GM23338 (cell line): Measurements from ENCODE around the gene ARHGEF38.

Source experiments
- CTCF ChIP-seq, 2 experiments: fragments of 200-600 bp in 1 of 2; sonication (generic) in 1 of 2; conservative IDR thresholded peaks; 2 replicates each; pipeline versions ENCODE4 v1.5.1 to v1.6.1; 2016 to 2017; ENCODE audit warnings: antibody characterized with exemption in 2 of 2, low read depth in 2 of 2, mild to moderate bottlenecking in 2 of 2, moderate library complexity in 1 of 2
- EZH2 ChIP-seq: fragments of 200-600 bp; sonication (generic); IDR thresholded peaks from one replicate; pipeline ENCODE4 v1.8.0; 2017; ENCODE audit warnings: antibody characterized with exemption, mild to moderate bottlenecking, low read depth; ENCODE audit not compliant: unreplicated experiment
- EZH2phosphoT487 ChIP-seq: fragments of 200-600 bp; sonication (generic); IDR thresholded peaks from one replicate; pipeline ENCODE4 v1.8.1; 2018; ENCODE audit warnings: antibody characterized with exemption; ENCODE audit not compliant: unreplicated experiment
- NANOG ChIP-seq: IDR thresholded peaks from 2 replicates; pipeline ENCODE4 v1.6.1; 2016; ENCODE audit warnings: antibody characterized with exemption, borderline replicate concordance
- POLR2AphosphoS5 ChIP-seq: IDR thresholded peaks from 2 replicates; pipeline ENCODE4 v1.6.1; 2016; ENCODE audit warnings: antibody characterized with exemption, low read depth
- ZNF331 ChIP-seq: fragments of 250-450 bp; sonication (Bioruptor Pico); IDR thresholded peaks from 2 replicates; pipeline ENCODE4 v1.5.0; 2020; ENCODE audit warnings: low read depth, mild to moderate bottlenecking, moderate library complexity
- TF ChIP-seq, protein P1 (sequence below): IDR thresholded peaks from one replicate; pipeline ENCODE4 v1.6.1; 2018; ENCODE audit warnings: antibody characterized with exemption; ENCODE audit not compliant: unreplicated experiment
- TF ChIP-seq, protein P2 (sequence below): fragments of 250-450 bp; sonication (Bioruptor Pico); IDR thresholded peaks from 2 replicates; pipeline ENCODE4 v1.5.0; 2020; ENCODE audit warnings: mild to moderate bottlenecking, moderate library complexity

DNA sequence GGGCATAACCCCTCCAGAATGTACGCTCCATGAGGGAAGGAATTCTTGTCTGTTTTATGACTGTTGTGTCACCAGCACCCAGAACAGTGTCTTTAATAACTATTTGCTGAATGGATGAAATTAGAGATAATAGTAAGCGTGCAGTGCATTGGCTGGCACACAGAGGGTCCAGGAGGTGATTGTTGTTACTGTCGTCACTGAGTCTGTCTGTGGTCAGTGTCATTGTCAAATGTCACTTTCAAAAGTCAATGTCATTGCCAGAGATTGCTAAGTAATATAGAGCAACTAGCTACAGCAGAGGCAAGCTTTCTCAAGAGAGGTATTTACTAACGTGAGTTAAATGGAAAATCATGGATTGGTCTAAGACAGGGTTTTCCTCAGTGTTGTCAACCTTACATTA lies 70.7 kb downstream of the ARHGEF38 start:
- TF ChIP-seq CTCF (conservative IDR thresholded peaks at IDR 0.05; ENCODE audit: low read depth in 2 of 2): no peak
- no peak for TF ChIP-seq EZH2phosphoT487
- TF ChIP-seq ZNF331: no peak
- TF ChIP-seq, protein P1, sequence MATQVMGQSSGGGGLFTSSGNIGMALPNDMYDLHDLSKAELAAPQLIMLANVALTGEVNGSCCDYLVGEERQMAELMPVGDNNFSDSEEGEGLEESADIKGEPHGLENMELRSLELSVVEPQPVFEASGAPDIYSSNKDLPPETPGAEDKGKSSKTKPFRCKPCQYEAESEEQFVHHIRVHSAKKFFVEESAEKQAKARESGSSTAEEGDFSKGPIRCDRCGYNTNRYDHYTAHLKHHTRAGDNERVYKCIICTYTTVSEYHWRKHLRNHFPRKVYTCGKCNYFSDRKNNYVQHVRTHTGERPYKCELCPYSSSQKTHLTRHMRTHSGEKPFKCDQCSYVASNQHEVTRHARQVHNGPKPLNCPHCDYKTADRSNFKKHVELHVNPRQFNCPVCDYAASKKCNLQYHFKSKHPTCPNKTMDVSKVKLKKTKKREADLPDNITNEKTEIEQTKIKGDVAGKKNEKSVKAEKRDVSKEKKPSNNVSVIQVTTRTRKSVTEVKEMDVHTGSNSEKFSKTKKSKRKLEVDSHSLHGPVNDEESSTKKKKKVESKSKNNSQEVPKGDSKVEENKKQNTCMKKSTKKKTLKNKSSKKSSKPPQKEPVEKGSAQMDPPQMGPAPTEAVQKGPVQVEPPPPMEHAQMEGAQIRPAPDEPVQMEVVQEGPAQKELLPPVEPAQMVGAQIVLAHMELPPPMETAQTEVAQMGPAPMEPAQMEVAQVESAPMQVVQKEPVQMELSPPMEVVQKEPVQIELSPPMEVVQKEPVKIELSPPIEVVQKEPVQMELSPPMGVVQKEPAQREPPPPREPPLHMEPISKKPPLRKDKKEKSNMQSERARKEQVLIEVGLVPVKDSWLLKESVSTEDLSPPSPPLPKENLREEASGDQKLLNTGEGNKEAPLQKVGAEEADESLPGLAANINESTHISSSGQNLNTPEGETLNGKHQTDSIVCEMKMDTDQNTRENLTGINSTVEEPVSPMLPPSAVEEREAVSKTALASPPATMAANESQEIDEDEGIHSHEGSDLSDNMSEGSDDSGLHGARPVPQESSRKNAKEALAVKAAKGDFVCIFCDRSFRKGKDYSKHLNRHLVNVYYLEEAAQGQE: no peak
- no peak for TF ChIP-seq POLR2AphosphoS5
- TF ChIP-seq NANOG: no peak
- TF ChIP-seq, protein P2, sequence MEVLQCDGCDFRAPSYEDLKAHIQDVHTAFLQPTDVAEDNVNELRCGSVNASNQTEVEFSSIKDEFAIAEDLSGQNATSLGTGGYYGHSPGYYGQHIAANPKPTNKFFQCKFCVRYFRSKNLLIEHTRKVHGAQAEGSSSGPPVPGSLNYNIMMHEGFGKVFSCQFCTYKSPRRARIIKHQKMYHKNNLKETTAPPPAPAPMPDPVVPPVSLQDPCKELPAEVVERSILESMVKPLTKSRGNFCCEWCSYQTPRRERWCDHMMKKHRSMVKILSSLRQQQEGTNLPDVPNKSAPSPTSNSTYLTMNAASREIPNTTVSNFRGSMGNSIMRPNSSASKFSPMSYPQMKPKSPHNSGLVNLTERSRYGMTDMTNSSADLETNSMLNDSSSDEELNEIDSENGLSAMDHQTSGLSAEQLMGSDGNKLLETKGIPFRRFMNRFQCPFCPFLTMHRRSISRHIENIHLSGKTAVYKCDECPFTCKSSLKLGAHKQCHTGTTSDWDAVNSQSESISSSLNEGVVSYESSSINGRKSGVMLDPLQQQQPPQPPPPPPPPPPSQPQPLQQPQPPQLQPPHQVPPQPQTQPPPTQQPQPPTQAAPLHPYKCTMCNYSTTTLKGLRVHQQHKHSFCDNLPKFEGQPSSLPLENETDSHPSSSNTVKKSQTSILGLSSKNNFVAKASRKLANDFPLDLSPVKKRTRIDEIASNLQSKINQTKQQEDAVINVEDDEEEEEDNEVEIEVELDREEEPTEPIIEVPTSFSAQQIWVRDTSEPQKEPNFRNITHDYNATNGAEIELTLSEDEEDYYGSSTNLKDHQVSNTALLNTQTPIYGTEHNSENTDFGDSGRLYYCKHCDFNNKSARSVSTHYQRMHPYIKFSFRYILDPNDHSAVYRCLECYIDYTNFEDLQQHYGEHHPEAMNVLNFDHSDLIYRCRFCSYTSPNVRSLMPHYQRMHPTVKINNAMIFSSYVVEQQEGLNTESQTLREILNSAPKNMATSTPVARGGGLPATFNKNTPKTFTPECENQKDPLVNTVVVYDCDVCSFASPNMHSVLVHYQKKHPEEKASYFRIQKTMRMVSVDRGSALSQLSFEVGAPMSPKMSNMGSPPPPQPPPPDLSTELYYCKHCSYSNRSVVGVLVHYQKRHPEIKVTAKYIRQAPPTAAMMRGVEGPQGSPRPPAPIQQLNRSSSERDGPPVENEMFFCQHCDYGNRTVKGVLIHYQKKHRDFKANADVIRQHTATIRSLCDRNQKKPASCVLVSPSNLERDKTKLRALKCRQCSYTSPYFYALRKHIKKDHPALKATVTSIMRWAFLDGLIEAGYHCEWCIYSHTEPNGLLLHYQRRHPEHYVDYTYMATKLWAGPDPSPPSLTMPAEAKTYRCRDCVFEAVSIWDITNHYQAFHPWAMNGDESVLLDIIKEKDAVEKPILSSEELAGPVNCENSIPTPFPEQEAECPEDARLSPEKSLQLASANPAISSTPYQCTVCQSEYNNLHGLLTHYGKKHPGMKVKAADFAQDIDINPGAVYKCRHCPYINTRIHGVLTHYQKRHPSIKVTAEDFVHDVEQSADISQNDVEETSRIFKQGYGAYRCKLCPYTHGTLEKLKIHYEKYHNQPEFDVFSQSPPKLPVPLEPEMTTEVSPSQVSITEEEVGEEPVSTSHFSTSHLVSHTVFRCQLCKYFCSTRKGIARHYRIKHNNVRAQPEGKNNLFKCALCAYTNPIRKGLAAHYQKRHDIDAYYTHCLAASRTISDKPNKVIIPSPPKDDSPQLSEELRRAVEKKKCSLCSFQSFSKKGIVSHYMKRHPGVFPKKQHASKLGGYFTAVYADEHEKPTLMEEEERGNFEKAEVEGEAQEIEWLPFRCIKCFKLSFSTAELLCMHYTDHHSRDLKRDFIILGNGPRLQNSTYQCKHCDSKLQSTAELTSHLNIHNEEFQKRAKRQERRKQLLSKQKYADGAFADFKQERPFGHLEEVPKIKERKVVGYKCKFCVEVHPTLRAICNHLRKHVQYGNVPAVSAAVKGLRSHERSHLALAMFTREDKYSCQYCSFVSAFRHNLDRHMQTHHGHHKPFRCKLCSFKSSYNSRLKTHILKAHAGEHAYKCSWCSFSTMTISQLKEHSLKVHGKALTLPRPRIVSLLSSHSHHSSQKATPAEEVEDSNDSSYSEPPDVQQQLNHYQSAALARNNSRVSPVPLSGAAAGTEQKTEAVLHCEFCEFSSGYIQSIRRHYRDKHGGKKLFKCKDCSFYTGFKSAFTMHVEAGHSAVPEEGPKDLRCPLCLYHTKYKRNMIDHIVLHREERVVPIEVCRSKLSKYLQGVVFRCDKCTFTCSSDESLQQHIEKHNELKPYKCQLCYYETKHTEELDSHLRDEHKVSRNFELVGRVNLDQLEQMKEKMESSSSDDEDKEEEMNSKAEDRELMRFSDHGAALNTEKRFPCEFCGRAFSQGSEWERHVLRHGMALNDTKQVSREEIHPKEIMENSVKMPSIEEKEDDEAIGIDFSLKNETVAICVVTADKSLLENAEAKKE: no peak
- TF ChIP-seq EZH2: no peak
